ENCODE data around the gene PPOX. TPM values are rescaled to one million over a fixed set of nuclear protein-coding genes. Genes with fewer than 3 reads are reported as not detected.

The PPOX gene
- total and polyA plus RNA-seq, 5 experiments from 2014 or later = 12.0 to 82.1 (median 17.8) TPM

- POLR2A ChIA-PET = interaction anchor here (1.1 to 5.8 kb wide), 11 partner anchors 10 to 59 kb away, joined by 3 to 59 read pairs (median 5); partner anchors contain the start of genes B4GALT3, DEDD, NDUFS2 and PPOX
- ATAC-seq = no peak
- Mint-ChIP-seq H3K27me3 (no peaks in the 10 kb centered on the region), H3K36me3 (no peaks in the 10 kb centered on the region), H3K27ac (peak overlapping the region in 5 of 10 donors; percentile 8 to 97 (median 35)), H3K9me3 (no peaks in the 10 kb centered on the region), H3K4me3 (no peak overlapping the region), H3K4me1 (peaks cover 17 to 65% (median 53%) of the 10 kb centered on the region in 4 donors)
- DNase-seq = no peak
These were observed 25.7 kb downstream of the PPOX start for GRCh38 chr1:161191971-161192370.

- peak; percentile 97 for ATAC-seq
- H3K4me3 Mint-ChIP-seq = peak overlapping the region in 6 of 10 donors; percentile 44 to 68 (median 54)
- peak overlapping the region; percentile 67 to 97 (median 91) for H3K27ac Mint-ChIP-seq
- no peaks in the 10 kb centered on the region for H3K9me3 Mint-ChIP-seq
- POLR2A ChIA-PET = interaction anchor here (0.6 to 5.8 kb wide), 15 partner anchors 9 to 121 kb away, joined by 3 to 59 read pairs (median 5); partner anchors contain the start of genes APOA2, B4GALT3, NDUFS2 and PPOX
- H3K27me3 Mint-ChIP-seq = no peaks in the 10 kb centered on the region
- H3K4me1 Mint-ChIP-seq = peaks cover 10 to 64% (median 47%) of the 10 kb centered on the region in 4 donors
- DNase-seq = peak; percentile 38 to 86 (median 66)
- no peaks in the 10 kb centered on the region for H3K36me3 Mint-ChIP-seq
These were observed 26.5 kb downstream of the PPOX start for GRCh38 chr1:161192476-161193465.

- H3K4me1 Mint-ChIP-seq = peaks cover 10 to 59% (median 43%) of the 10 kb centered on the region in 4 donors
- POLR2A ChIA-PET = interaction anchor here (0.6 to 5.8 kb wide), 12 partner anchors 7 to 120 kb away, joined by 3 to 59 read pairs (median 6); partner anchors contain the start of genes APOA2, NDUFS2, PPOX and SDHC
- H3K27me3 Mint-ChIP-seq = no peaks in the 10 kb centered on the region
- DNase-seq (no peak), ATAC-seq (no peak)
- no peak overlapping the region for H3K4me3 Mint-ChIP-seq
- H3K9me3 Mint-ChIP-seq = no peaks in the 10 kb centered on the region
- H3K27ac Mint-ChIP-seq = peak overlapping the region in 4 of 10 donors; percentile 8 to 91 (median 34)
- H3K36me3 Mint-ChIP-seq = no peaks in the 10 kb centered on the region
These were observed 27.5 kb downstream of the PPOX start for GRCh38 chr1:161193561-161194235.

GRCh38 chr1:161195171-161195570, 28.9 kb downstream of the PPOX start:
- DNase-seq = no peak
- Mint-ChIP-seq H3K4me1 (peaks cover 13 to 60% (median 48%) of the 10 kb centered on the region in 4 donors), H3K27me3 (no peaks in the 10 kb centered on the region), H3K27ac (peak overlapping the region in 9 of 10 donors; percentile 58 to 92 (median 86)), H3K9me3 (no peaks in the 10 kb centered on the region), H3K36me3 (no peaks in the 10 kb centered on the region), H3K4me3 (peak overlapping the region in 5 of 10 donors; percentile 23 to 68 (median 37))
- ATAC-seq = no peak
- POLR2A ChIA-PET = interaction anchor here (1.8 to 5.8 kb wide), 4 partner anchors 14 to 31 kb away, joined by 7 to 48 read pairs (median 18); partner anchors contain the start of genes PPOX and TOMM40L

- H3K27me3 Mint-ChIP-seq = no peaks in the 10 kb centered on the region
- H3K36me3 Mint-ChIP-seq = no peaks in the 10 kb centered on the region
- no peaks in the 10 kb centered on the region for H3K9me3 Mint-ChIP-seq
- no peak overlapping the region for H3K4me3 Mint-ChIP-seq
- H3K4me1 Mint-ChIP-seq = peaks cover 20 to 67% (median 56%) of the 10 kb centered on the region in 4 donors
- DNase-seq (no peak), ATAC-seq (no peak)
- POLR2A ChIA-PET = interaction anchor here (2.5 to 5.8 kb wide), 3 partner anchors 14 to 110 kb away, joined by 6 to 48 read pairs (median 25); partner anchors contain the start of gene PPOX
- H3K27ac Mint-ChIP-seq = peak overlapping the region in 4 of 10 donors; percentile 13 to 71 (median 48)
These were observed 29.9 kb downstream of the PPOX start for GRCh38 chr1:161196111-161196510.

GRCh38 chr1:161196521-161197451, 30.6 kb downstream of the PPOX start:
- ATAC-seq (no peak), DNase-seq (no peak)
- Mint-ChIP-seq H3K36me3 (no peaks in the 10 kb centered on the region), H3K27me3 (no peaks in the 10 kb centered on the region), H3K27ac (peak overlapping the region in 2 of 10 donors; percentile 13 to 52), H3K4me3 (no peak overlapping the region), H3K4me1 (peaks cover 25 to 72% (median 60%) of the 10 kb centered on the region in 4 donors), H3K9me3 (no peaks in the 10 kb centered on the region)
- POLR2A ChIA-PET = interaction anchor here (0.6 to 3.5 kb wide), 6 partner anchors 10 to 110 kb away, joined by 4 to 25 read pairs (median 7); partner anchors contain the start of genes PPOX and TOMM40L

GRCh38 chr1:161197560-161198193, 31.5 kb downstream of the PPOX start:
- Mint-ChIP-seq H3K9me3 (no peaks in the 10 kb centered on the region), H3K4me3 (peak overlapping the region in 1 of 10 donors; percentile 51), H3K27ac (peak overlapping the region in 3 of 10 donors; percentile 40 to 84 (median 43)), H3K36me3 (no peaks in the 10 kb centered on the region), H3K4me1 (peaks cover 22 to 72% (median 55%) of the 10 kb centered on the region in 4 donors), H3K27me3 (no peaks in the 10 kb centered on the region)
- DNase-seq = no peak
- no peak for ATAC-seq
- POLR2A ChIA-PET = interaction anchor here (1.9 to 3.5 kb wide), 3 partner anchors 28 to 109 kb away, joined by 6 to 11 read pairs (median 8); partner anchors contain the start of genes PPOX and TOMM40L

GRCh38 chr1:161198194-161198896, 32.1 kb downstream of the PPOX start:
- peak overlapping the region in 4 of 10 donors; percentile 50 to 95 (median 69) for H3K27ac Mint-ChIP-seq
- no peaks in the 10 kb centered on the region for H3K36me3 Mint-ChIP-seq

GRCh38 chr1:161198897-161199431, 32.7 kb downstream of the PPOX start, which contains the start of gene ADAMTS4:
Gene ADAMTS4, minus strand, starts transcription at chr1:161199054. Its CDS starts 427 bp downstream, at chr1:161198627.
- Mint-ChIP-seq H3K4me3 (peak within 1 kb of the TSS in 6 of 10 donors; percentile 3 to 97 (median 76)), H3K27me3 (no peaks in the 10 kb centered on the region), H3K36me3 (peaks cover 0 to 4% (median under 1%) of the 10 kb centered on the region in 3 donors), H3K27ac (peak within 1 kb of the TSS; percentile 24 to 99 (median 96)), H3K4me1 (peaks cover 23 to 76% (median 58%) of the 10 kb centered on the region in 4 donors), H3K9me3 (no peaks in the 10 kb centered on the region)
- DNase-seq = no peak
- POLR2A ChIA-PET = interaction anchor here (1.0 to 6.5 kb wide), 4 partner anchors 8 to 27 kb away, joined by 3 to 90 read pairs (median 8); partner anchors contain the start of gene TOMM40L
- ATAC-seq = no peak

More at GRCh38 chr1:161198194-161198896, 32.1 kb downstream of the PPOX start:
- POLR2A ChIA-PET = interaction anchor here (1.9 to 6.5 kb wide), 3 partner anchors 17 to 33 kb away, joined by 8 to 90 read pairs (median 11); partner anchors contain the start of genes PPOX and TOMM40L
- Mint-ChIP-seq H3K4me3 (no peak overlapping the region), H3K9me3 (no peaks in the 10 kb centered on the region), H3K27me3 (no peaks in the 10 kb centered on the region), H3K4me1 (peaks cover 21 to 72% (median 53%) of the 10 kb centered on the region in 4 donors)
- ATAC-seq = no peak
- DNase-seq = no peak

All from naive thymus-derived CD8-positive, alpha-beta T cell (primary cell).